H9 (cell line): Measurements from ENCODE around the gene CDCA3. TPM values are rescaled to one million over a fixed set of nuclear protein-coding genes. Genes with fewer than 3 reads are reported as not detected.

ENCODE experiments used
- DNase-seq: peaks from one replicate; pipeline ENCODE4 v3.0.0-alpha.2; 2017
- H2AFZ ChIP-seq: one replicate; pipeline ENCODE4 v1.6.1; 2013; ENCODE audit warnings: mild to moderate bottlenecking, low read length, control low read depth, moderate library complexity
- H2AK5ac ChIP-seq: 2 replicates; pipeline ENCODE4 v1.6.1; 2013; ENCODE audit warnings: low read length, control low read depth, mixed read lengths; ENCODE audit not compliant: insufficient read length
- H2BK120ac ChIP-seq: one replicate; pipeline ENCODE4 v1.6.1; 2013; ENCODE audit warnings: low read depth, mild to moderate bottlenecking, low read length, control low read depth, inconsistent platforms; ENCODE audit not compliant: poor library complexity, severe bottlenecking
- H2BK12ac ChIP-seq: 2 replicates; pipeline ENCODE4 v1.6.1; 2013; ENCODE audit warnings: low read length, control low read depth, mixed read lengths, low read depth; ENCODE audit not compliant: insufficient read length
- H2BK15ac ChIP-seq: 2 replicates; pipeline ENCODE4 v1.6.1; 2013; ENCODE audit warnings: low read depth, low read length, control low read depth
- H2BK20ac ChIP-seq: one replicate; pipeline ENCODE4 v1.6.1; 2013; ENCODE audit warnings: low read depth, mild to moderate bottlenecking, low read length, control low read depth, inconsistent platforms; ENCODE audit not compliant: poor library complexity, severe bottlenecking
- H2BK5ac ChIP-seq: 2 replicates; pipeline ENCODE4 v1.6.1; 2013; ENCODE audit warnings: low read length, control low read depth, mixed read lengths; ENCODE audit not compliant: insufficient read length
- H3K14ac ChIP-seq: 2 replicates; pipeline ENCODE4 v1.6.1; 2013; ENCODE audit warnings: low read length, control low read depth; ENCODE audit not compliant: insufficient read depth
- H3K18ac ChIP-seq: 2 replicates; pipeline ENCODE4 v1.6.1; 2013; ENCODE audit warnings: low read depth, mild to moderate bottlenecking, mixed read lengths, low read length, control low read depth; ENCODE audit not compliant: insufficient read length
- H3K23ac ChIP-seq: 2 replicates; pipeline ENCODE4 v1.6.1; 2013; ENCODE audit warnings: low read length, control low read depth, mixed read lengths, low read depth; ENCODE audit not compliant: insufficient read length
- H3K23me2 ChIP-seq: 2 replicates; pipeline ENCODE4 v1.6.1; 2013; ENCODE audit warnings: low read depth, mild to moderate bottlenecking, mixed read lengths, low read length, control low read depth; ENCODE audit not compliant: insufficient read length, poor library complexity, severe bottlenecking
- H3K27ac ChIP-seq: 2 replicates; pipeline ENCODE4 v1.5.1; 2013; ENCODE audit warnings: low read length, control low read depth, mixed read lengths, low read depth; ENCODE audit not compliant: insufficient read length
- H3K27me3 ChIP-seq: 2 replicates; pipeline ENCODE4 v1.6.1; 2013; ENCODE audit warnings: low read length, control low read depth, inconsistent platforms; ENCODE audit not compliant: insufficient read depth
- H3K4ac ChIP-seq: 2 replicates; pipeline ENCODE4 v1.6.1; 2013; ENCODE audit warnings: low read depth, mild to moderate bottlenecking, control low read depth, inconsistent platforms, low read length, moderate library complexity
- H3K4me1 ChIP-seq: 2 replicates; pipeline ENCODE4 v1.6.1; 2013; ENCODE audit warnings: low read length, control low read depth, inconsistent platforms; ENCODE audit not compliant: insufficient read depth
- H3K4me2 ChIP-seq: 2 replicates; pipeline ENCODE4 v1.6.1; 2013; ENCODE audit warnings: low read length, control low read depth, mixed read lengths; ENCODE audit not compliant: insufficient read length, insufficient read depth
- H3K56ac ChIP-seq: 2 replicates; pipeline ENCODE4 v1.6.1; 2013; ENCODE audit warnings: low read depth, mild to moderate bottlenecking, mixed read lengths, low read length, control low read depth; ENCODE audit not compliant: insufficient read length
- H3K79me1 ChIP-seq: 2 replicates; pipeline ENCODE4 v1.6.1; 2013; ENCODE audit warnings: low read depth, mild to moderate bottlenecking, moderate library complexity, low read length, control low read depth, inconsistent platforms; ENCODE audit not compliant: insufficient read depth, poor library complexity, severe bottlenecking
- H3K79me2 ChIP-seq: 2 replicates; pipeline ENCODE4 v1.6.1; 2013; ENCODE audit warnings: low read length, control low read depth, inconsistent platforms; ENCODE audit not compliant: insufficient read depth
- H3K9ac ChIP-seq: 2 replicates; pipeline ENCODE4 v1.6.1; 2013; ENCODE audit warnings: low read length, control low read depth, mixed read lengths; ENCODE audit not compliant: insufficient read length; ENCODE audit errors: extremely low read depth
- H3K9me3 ChIP-seq: one replicate; pipeline ENCODE4 v1.6.1; 2013; ENCODE audit warnings: low read depth, low read length, inconsistent platforms; ENCODE audit not compliant: control insufficient read depth
- H3T11ph ChIP-seq: one replicate; pipeline ENCODE4 v1.6.1; 2013; ENCODE audit warnings: mild to moderate bottlenecking, low read length, control low read depth, inconsistent platforms
- H4K20me1 ChIP-seq: one replicate; pipeline ENCODE4 v1.6.1; 2013; ENCODE audit not compliant: control insufficient read depth, insufficient read length, insufficient read depth
- H4K5ac ChIP-seq: 2 replicates; pipeline ENCODE4 v1.6.1; 2013; ENCODE audit warnings: low read depth, mild to moderate bottlenecking, mixed read lengths, low read length, control low read depth; ENCODE audit not compliant: insufficient read length
- H4K8ac ChIP-seq: replicated peaks from 2 replicates; pipeline ENCODE4 v1.6.1; 2013; ENCODE audit warnings: low read length, control low read depth, mixed read lengths, low read depth; ENCODE audit not compliant: insufficient read length
- H4K91ac ChIP-seq: 2 replicates; pipeline ENCODE4 v1.6.1; 2013; ENCODE audit warnings: low read depth, mild to moderate bottlenecking, moderate library complexity, mixed read lengths, low read length, control low read depth; ENCODE audit not compliant: insufficient read length
- H3K27ac Mint-ChIP-seq, 3 experiments: 2 replicates in 2 of 3; 3 replicates in 1 of 3; pipeline ENCODE4 v1.8.0; 2020 to 2021; ENCODE audit warnings: mixed read lengths in 3 of 3, mild to moderate bottlenecking in 1 of 3, moderate library complexity in 1 of 3
- H3K27me3 Mint-ChIP-seq: 2 replicates; pipeline ENCODE4 v1.8.0; 2021; ENCODE audit warnings: low read depth, mild to moderate bottlenecking, moderate library complexity, mixed read lengths
- H3K36me3 Mint-ChIP-seq, 3 experiments: 2 replicates in 2 of 3; 3 replicates in 1 of 3; pipeline ENCODE4 v1.8.0; 2020 to 2021; ENCODE audit warnings: low read depth in 3 of 3, mixed read lengths in 3 of 3; ENCODE audit not compliant: insufficient read depth in 1 of 3
- H3K4me1 Mint-ChIP-seq, 2 experiments: 2 replicates each; pipeline ENCODE4 v1.8.0; 2020; ENCODE audit warnings: mixed read lengths in 2 of 2
- H3K4me3 Mint-ChIP-seq, 2 experiments: 2 replicates in 1 of 2; 3 replicates in 1 of 2; pipeline ENCODE4 v1.8.0; 2020 to 2021; ENCODE audit warnings: mild to moderate bottlenecking in 2 of 2, mixed read lengths in 2 of 2, moderate library complexity in 1 of 2
- H3K9me3 Mint-ChIP-seq, 2 experiments: 2 replicates in 1 of 2; 3 replicates in 1 of 2; pipeline ENCODE4 v1.8.0; 2020; ENCODE audit warnings: mild to moderate bottlenecking in 2 of 2, mixed read lengths in 2 of 2, moderate library complexity in 1 of 2
- CTCF ChIP-seq: fragments of 200-600 bp; sonication (generic); conservative IDR thresholded peaks from 3 replicates; pipeline ENCODE4 v1.8.0; 2021; ENCODE audit warnings: antibody characterized with exemption, mild to moderate bottlenecking
- WGBS: extraction: QIAGEN DNeasy Blood & Tissue Kit; methylation state at CpG from one replicate; pipeline ENCODE4 v1.1.7; 2013; ENCODE audit warnings: missing lambda C conversion rate, low lambda C conversion rate, mixed read lengths; ENCODE audit not compliant: insufficient read length; ENCODE audit errors: extremely low coverage; 5-methylcytosine and 5-hydroxymethylcytosine counted together
- total RNA-seq: library from RNA; stranded (reverse); gene quantifications from 2 replicates; pipeline ENCODE4 v1.2.1, GENCODE V29; 2021

CDCA3 gene
- total RNA-seq, 1 experiment from 2014 or later: 45.1 TPM

- H4K91ac ChIP-seq: no peak overlapping the region
- TF ChIP-seq CTCF: no peak
- no peak overlapping the region for H2BK15ac ChIP-seq
- WGBS: no CpG with 5 or more reads among the region's 4 CpGs
- no peaks in the 10 kb centered on the region for H3K79me2 ChIP-seq
- no peak overlapping the region for H4K5ac ChIP-seq
- H2BK20ac ChIP-seq: no peak overlapping the region
- H3K27me3 ChIP-seq: no peaks in the 10 kb centered on the region
- no peak overlapping the region for H3K23ac ChIP-seq
- Mint-ChIP-seq H3K4me1 (peaks cover 27 to 32% of the 10 kb centered on the region in 2 experiments), H3K4me3 (no peak overlapping the region), H3K36me3 (peaks cover 0 to 3% (median 0%) of the 10 kb centered on the region in 3 experiments; a peak in 1 of 7 replicates), H3K27me3 (peaks cover 55% of the 10 kb centered on the region), H3K9me3 (peaks cover 0 to 2% of the 10 kb centered on the region in 2 experiments; a peak in 1 of 5 replicates), H3K27ac (no peak overlapping the region)
- no peak overlapping the region for H3K14ac ChIP-seq
- H3K27ac ChIP-seq: no peak overlapping the region
- no peak overlapping the region for H4K8ac ChIP-seq
- H2BK12ac ChIP-seq: no peak overlapping the region
- no peak overlapping the region for H3K9ac ChIP-seq
- no peak overlapping the region for H2BK120ac ChIP-seq
- no peak overlapping the region for H2BK5ac ChIP-seq
- no peaks in the 10 kb centered on the region for H3K9me3 ChIP-seq
- H4K20me1 ChIP-seq: no peaks in the 10 kb centered on the region
- H3K18ac ChIP-seq: no peak overlapping the region
- DNase-seq: no peak
- no peak overlapping the region for H2AK5ac ChIP-seq
- H3K56ac ChIP-seq: no peak overlapping the region
- H3K4me2 ChIP-seq: no peak overlapping the region
- H3K79me1 ChIP-seq: no peaks in the 10 kb centered on the region
- H3K23me2 ChIP-seq: no peaks in the 10 kb centered on the region
- peaks cover 7% of the 10 kb centered on the region; the same call in 1 of the 2 replicates for H3K4me1 ChIP-seq
- H3T11ph ChIP-seq: no peak overlapping the region
- H3K4ac ChIP-seq: no peak overlapping the region
- no peak overlapping the region for H2AFZ ChIP-seq
These were observed 37.7 kb downstream of the CDCA3 start for GRCh38 chr12:6813363-6813762.
